ENCODE data around the gene SEC63.
"Not testable (repeated sequence)": the region's sequence is repeated elsewhere in the genome, so short reads cannot be mapped to it uniquely, and the experiment has no call there.

Gene SEC63

DNA sequence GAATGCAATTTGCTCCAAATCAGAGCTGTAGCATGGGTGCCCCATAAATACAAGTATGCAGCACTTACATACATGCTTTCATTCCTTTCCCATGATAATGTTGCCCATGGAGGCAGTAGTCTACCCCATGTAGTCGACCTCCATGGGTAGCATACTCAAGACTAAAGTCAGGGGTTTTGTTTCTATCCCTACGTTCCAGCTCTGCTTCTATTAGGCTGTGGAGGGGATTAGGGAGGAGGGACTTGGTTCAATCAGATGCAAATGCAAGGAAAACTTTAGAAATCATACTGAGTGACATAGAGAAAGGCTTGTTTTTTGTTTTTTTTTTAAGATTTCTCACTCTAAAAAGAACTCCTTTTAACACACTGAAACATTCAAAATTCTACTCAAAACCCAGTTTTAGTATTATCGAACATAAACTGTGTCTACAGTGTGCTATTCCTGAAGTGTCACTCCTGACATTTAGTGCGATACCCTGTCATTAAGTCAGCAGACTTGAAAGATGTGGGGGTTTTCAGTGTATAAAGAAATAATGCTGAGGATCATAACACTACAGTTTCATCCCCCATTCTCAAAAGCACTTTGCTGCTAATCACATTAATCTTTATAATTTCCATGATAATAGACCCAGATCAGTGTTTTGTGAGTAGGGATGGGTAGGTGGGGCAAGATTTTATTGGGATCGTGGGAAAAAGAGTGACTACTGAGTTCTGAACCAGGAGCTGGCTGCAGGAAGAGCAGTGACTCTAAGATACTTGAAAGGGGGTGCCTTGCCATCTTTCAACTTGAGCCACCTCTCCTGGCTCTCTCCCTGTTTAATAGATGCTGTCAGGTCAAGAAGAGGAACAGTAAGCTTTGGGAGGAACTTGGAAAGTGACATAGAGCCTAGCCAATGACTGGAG lies 93.5 kb downstream of the SEC63 start:
- TF ChIP-seq POLR2A (IDR thresholded peaks at IDR 0.05; ENCODE audit: low read depth, low read length) (no peak), POLR2AphosphoS5 (IDR thresholded peaks at IDR 0.05; ENCODE audit: low read depth, low read length) (no peak), SPI1 (IDR thresholded peaks at IDR 0.05; ENCODE audit: low read depth, low read length) (no peak), POU2F2 (IDR thresholded peaks at IDR 0.05; ENCODE audit: low read depth, low read length) (no peak), TAF1 (IDR thresholded peaks at IDR 0.05; ENCODE audit: low read depth, low read length) (no peak), PAX5 (IDR thresholded peaks at IDR 0.05; ENCODE audit: insufficient read depth, low read length, severe bottlenecking) (no peak)
- no peak for FAIRE-seq
- no peak for DNase-seq (ENCODE audit: insufficient read length, low spot score)

DNA sequence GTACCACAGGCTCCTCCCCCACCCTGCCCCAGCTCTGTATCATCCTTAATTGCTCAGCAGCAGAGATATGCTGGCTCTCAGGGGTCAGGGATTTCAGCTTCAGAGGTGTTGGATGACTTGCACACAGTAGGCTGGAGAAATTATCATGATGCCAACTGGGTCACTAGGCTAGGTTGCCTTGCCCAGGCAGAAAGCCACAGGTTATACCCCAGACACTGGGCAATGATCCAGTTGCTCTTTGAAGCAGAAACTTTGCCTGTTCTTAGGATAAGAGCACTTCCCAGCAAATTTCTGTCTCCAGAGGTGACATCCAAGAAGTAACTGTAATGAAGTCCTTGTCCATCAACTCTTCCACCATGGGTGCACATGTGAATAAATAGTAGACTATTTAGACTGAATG lies 95.6 kb downstream of the SEC63 start:
- DNase-seq (ENCODE audit: insufficient read length, low spot score) (no peak), FAIRE-seq (no peak)
- TF ChIP-seq SPI1 (IDR thresholded peaks at IDR 0.05; ENCODE audit: low read depth, low read length) (no peak), PAX5 (IDR thresholded peaks at IDR 0.05; ENCODE audit: insufficient read depth, low read length, severe bottlenecking) (no peak), POLR2A (IDR thresholded peaks at IDR 0.05; ENCODE audit: low read depth, low read length) (no peak), POU2F2 (IDR thresholded peaks at IDR 0.05; ENCODE audit: low read depth, low read length) (no peak), TAF1 (IDR thresholded peaks at IDR 0.05; ENCODE audit: low read depth, low read length) (no peak), POLR2AphosphoS5 (IDR thresholded peaks at IDR 0.05; ENCODE audit: low read depth, low read length) (no peak)

DNA sequence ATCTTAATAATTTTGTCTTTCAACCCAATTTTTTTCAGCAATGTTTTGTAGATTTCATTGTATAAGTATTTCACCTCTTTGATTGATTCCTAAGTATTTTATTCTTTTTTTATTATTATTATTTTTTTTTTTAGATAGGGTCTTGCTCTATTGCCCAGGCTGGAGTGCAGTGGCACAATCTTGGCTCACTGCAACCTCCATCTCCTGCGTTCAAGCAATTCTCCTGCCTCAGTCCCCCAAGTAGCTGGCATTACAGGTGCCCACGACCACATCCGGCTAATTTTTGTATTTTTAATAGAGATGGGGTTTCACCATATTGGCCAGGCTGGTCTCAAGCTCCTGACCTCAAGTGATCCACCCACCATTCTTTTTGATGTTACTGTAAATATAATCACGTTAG lies 97.0 kb downstream of the SEC63 start:
- FAIRE-seq; DNase-seq (ENCODE audit: insufficient read length, low spot score): not testable (repeated sequence)

DNA sequence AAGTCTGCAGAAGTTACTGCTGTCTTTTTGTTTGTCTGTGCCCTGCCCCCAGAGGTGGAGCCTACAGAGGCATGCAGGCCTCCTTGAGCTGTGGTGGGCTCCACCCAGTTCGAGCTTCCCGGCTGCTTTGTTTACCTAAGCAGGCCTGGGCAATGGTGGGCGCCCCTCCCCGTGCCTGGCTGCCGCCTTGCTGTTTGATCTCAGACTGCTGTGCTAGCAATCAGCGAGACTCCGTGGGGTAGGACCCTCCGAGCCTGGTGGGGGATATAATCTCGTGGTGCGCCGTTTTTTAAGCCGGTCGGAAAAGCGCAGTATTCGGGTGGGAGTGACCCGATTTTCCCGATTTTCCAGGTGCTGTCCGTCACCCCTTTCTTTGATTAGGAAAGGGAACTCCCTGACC lies 97.9 kb downstream of the SEC63 start:
- FAIRE-seq; DNase-seq (ENCODE audit: insufficient read length, low spot score): not testable (repeated sequence)

DNA sequence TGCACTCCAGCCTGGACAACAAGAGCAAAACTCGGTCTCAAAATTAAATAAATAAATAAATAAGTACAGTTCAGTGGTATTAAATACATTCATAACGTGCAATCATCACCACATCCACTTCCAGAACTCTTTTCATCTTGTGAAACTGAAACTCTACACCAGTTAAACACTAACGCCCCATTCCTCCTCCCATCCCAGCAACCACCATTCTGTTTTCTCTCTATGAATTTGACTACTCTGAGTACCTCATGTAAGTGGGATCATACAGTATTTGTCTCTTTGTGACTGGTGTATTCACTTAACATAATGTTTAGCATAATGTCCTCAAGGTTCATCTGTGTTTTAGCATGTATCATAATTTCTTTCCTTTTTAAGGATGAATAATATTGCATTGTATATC lies 104.8 kb downstream of the SEC63 start:
- FAIRE-seq, result no peak
- no peak for TF ChIP-seq POLR2A (IDR thresholded peaks at IDR 0.05; ENCODE audit: low read depth, low read length)
- no peak for TF ChIP-seq POLR2AphosphoS5 (IDR thresholded peaks at IDR 0.05; ENCODE audit: low read depth, low read length)
- no peak for TF ChIP-seq SPI1 (IDR thresholded peaks at IDR 0.05; ENCODE audit: low read depth, low read length)
- no peak for TF ChIP-seq TAF1 (IDR thresholded peaks at IDR 0.05; ENCODE audit: low read depth, low read length)
- TF ChIP-seq PAX5 (IDR thresholded peaks at IDR 0.05; ENCODE audit: insufficient read depth, low read length, severe bottlenecking), result no peak
- no peak for TF ChIP-seq POU2F2 (IDR thresholded peaks at IDR 0.05; ENCODE audit: low read depth, low read length)
- no peak for DNase-seq (ENCODE audit: insufficient read length, low spot score)

DNA sequence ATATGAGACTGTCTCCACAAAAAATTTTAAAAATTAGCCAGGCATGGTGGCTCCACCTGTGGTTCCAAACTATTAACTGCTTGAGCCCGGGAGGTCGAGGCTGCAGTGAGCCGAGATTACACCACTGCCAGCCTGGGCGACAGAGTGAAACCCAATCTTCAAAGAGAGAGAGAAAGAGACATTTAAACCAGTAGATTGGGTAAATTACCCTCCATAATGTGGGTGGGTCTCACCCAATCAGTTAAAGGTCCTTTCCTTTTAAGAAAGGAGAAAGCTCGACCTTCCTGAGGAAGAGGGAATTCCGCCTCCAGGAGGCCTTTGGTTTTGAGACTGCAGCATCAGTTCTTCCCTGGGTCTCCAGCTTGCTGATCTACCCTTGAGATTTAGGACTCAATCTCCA lies 108.7 kb downstream of the SEC63 start:
- FAIRE-seq, result no peak
- TF ChIP-seq SPI1 (IDR thresholded peaks at IDR 0.05; ENCODE audit: low read depth, low read length) (no peak), POLR2AphosphoS5 (IDR thresholded peaks at IDR 0.05; ENCODE audit: low read depth, low read length) (no peak), PAX5 (IDR thresholded peaks at IDR 0.05; ENCODE audit: insufficient read depth, low read length, severe bottlenecking) (no peak), TAF1 (IDR thresholded peaks at IDR 0.05; ENCODE audit: low read depth, low read length) (no peak), POLR2A (IDR thresholded peaks at IDR 0.05; ENCODE audit: low read depth, low read length) (no peak), POU2F2 (IDR thresholded peaks at IDR 0.05; ENCODE audit: low read depth, low read length) (no peak)
- DNase-seq (ENCODE audit: insufficient read length, low spot score), result no peak

DNA sequence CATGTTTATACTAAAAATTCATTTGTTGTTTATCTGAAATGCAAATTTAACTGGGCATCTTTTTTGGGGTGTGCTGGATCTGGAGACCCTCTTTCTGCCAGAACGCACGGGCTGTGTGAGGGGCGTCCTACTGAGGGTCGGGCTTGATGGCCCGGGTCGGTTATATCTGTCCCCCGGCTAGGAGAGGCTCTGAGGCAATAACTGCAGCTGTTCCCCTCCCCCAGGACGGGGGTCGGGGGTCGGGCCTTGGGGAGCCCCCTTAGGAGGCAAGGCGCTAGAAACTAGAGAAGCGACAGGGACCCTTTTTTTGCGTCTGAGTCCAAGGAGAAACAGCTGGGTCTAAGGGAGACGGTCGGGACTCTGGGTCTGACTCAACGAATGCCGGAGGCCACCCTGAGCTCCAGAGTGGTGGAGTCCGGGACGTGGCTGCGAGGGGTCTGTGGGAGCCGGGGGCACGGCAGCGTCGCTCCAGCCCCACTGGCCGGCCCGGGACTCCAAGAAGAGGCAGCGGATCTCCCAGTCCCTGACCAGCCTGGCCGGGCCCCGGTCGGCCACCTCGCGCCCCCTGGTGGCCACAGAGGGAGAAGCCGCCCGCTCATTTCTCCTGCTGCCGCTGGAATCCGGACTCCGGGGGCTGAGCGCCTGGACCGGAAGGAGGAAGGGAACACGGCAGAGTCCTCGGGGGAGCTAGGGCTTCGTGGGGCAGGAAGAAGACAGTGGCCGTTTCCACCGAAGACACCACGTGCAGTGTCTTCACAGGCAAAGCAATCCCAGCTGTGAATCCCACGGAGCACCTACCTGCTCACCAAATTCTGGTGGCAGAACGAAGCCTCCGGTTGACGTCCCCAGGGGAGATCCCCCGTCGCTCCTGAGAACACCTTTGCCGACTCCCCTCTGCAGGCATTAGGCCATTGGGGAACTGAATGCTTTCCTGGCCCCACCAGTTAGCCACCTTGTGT lies 109.9 kb downstream of the SEC63 start:
- FAIRE-seq (peak; percentile 65), DNase-seq (ENCODE audit: insufficient read length, low spot score) (peak; percentile 72)
- TF ChIP-seq POLR2AphosphoS5 (IDR thresholded peaks at IDR 0.05; ENCODE audit: low read depth, low read length) (no peak), PAX5 (IDR thresholded peaks at IDR 0.05; ENCODE audit: insufficient read depth, low read length, severe bottlenecking) (no peak), TAF1 (IDR thresholded peaks at IDR 0.05; ENCODE audit: low read depth, low read length) (no peak), POLR2A (IDR thresholded peaks at IDR 0.05; ENCODE audit: low read depth, low read length) (no peak), POU2F2 (IDR thresholded peaks at IDR 0.05; ENCODE audit: low read depth, low read length) (no peak), SPI1 (IDR thresholded peaks at IDR 0.05; ENCODE audit: low read depth, low read length) (no peak)

DNA sequence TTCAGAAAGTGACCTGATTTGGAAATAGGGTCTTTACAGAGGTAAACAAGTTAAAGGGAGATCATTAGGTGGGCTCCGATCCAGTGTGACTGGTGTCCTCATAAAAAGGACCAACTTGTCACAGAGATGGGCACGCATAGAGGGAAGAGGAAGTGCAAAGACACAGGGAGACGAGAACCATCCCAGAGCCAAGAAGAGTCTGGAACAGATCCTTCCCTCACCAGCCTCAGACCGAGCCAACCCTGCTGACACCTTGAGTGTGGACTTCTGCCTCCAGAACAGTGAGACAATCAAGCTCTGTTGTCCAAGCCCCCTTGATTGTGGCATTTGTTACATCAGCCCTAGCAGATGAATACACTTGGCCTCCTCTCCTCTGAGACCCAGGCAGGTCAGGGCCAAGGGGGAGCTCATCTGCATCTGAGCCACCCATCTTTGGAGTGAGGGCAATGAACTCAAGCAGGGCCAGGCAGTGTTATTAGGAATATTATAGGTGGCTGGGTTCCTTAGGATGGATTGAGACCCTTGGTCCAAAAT lies 111.7 kb downstream of the SEC63 start:
- DNase-seq (ENCODE audit: insufficient read length, low spot score) (no peak), FAIRE-seq (no peak)
- no peak for TF ChIP-seq POLR2A (IDR thresholded peaks at IDR 0.05; ENCODE audit: low read depth, low read length)
- TF ChIP-seq TAF1 (IDR thresholded peaks at IDR 0.05; ENCODE audit: low read depth, low read length), result no peak
- no peak for TF ChIP-seq POU2F2 (IDR thresholded peaks at IDR 0.05; ENCODE audit: low read depth, low read length)
- TF ChIP-seq POLR2AphosphoS5 (IDR thresholded peaks at IDR 0.05; ENCODE audit: low read depth, low read length), result no peak
- no peak for TF ChIP-seq PAX5 (IDR thresholded peaks at IDR 0.05; ENCODE audit: insufficient read depth, low read length, severe bottlenecking)
- TF ChIP-seq SPI1 (IDR thresholded peaks at IDR 0.05; ENCODE audit: low read depth, low read length), result no peak

DNA sequence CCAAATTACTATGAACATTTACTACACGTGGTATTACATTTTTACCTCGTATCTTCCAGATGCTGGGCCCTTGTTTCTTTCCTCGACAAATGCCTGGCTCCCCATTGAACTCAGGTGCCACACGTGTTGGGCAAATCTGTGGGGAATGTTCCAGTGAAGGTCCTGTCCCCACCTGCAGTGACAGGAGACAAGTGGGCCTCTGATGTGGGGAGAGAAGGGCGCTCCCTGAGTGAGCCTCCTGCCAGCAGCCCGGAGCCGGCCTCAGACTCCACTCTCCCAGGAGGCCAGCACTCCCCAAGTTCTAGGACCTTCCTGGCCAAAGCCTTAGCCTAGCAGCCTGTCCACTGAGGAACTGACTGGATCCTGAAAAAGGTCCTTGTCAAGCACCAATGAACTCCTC lies 112.2 kb downstream of the SEC63 start:
- FAIRE-seq (no peak), DNase-seq (ENCODE audit: insufficient read length, low spot score) (no peak)
- no peak for TF ChIP-seq PAX5 (IDR thresholded peaks at IDR 0.05; ENCODE audit: insufficient read depth, low read length, severe bottlenecking)
- TF ChIP-seq TAF1 (IDR thresholded peaks at IDR 0.05; ENCODE audit: low read depth, low read length), result no peak
- TF ChIP-seq POLR2A (IDR thresholded peaks at IDR 0.05; ENCODE audit: low read depth, low read length), result no peak
- TF ChIP-seq POLR2AphosphoS5 (IDR thresholded peaks at IDR 0.05; ENCODE audit: low read depth, low read length), result no peak
- no peak for TF ChIP-seq POU2F2 (IDR thresholded peaks at IDR 0.05; ENCODE audit: low read depth, low read length)
- TF ChIP-seq SPI1 (IDR thresholded peaks at IDR 0.05; ENCODE audit: low read depth, low read length), result no peak
